Measurements from ENCODE around the gene AP4S1. TPM values are rescaled to one million over a fixed set of nuclear protein-coding genes. Genes with fewer than 3 reads are reported as not detected.

Gene AP4S1
- total RNA-seq, 1 experiment from 2014 or later: 13.1 TPM

Other genes starting within 250 kb of the AP4S1 start
- gene COCH, start 151.1 kb upstream of the AP4S1 start, total RNA-seq (2014; rRNA removed; shearing (Covaris generic); ENCODE audit: low replicate concordance): 2.2 and 2.7 TPM in 2 replicates
- 37.3 and 42.6 TPM in 2 replicates for gene STRN3, start 730 bp downstream of the AP4S1 start, total RNA-seq (2014; rRNA removed; shearing (Covaris generic); ENCODE audit: low replicate concordance)
- gene HECTD1, start 182.1 kb downstream of the AP4S1 start, total RNA-seq (2014; rRNA removed; shearing (Covaris generic); ENCODE audit: low replicate concordance): 76.3 and 78.6 TPM in 2 replicates